GM23248 (cell line): Measurements from ENCODE around the gene CCDC124. TPM values are rescaled to one million over a fixed set of nuclear protein-coding genes. Genes with fewer than 3 reads are reported as not detected.

Experiments used
- DNase-seq: peaks from one replicate; pipeline ENCODE4 v3.0.0-alpha.2; 2015
- H2AFZ ChIP-seq: fragments of 200-600 bp; sonication (generic); 2 replicates; pipeline ENCODE4 v1.6.1; 2016; ENCODE audit warnings: antibody characterized with exemption
- H3F3A ChIP-seq: fragments of 200-600 bp; sonication (generic); 2 replicates; pipeline ENCODE4 v1.6.1; 2016; ENCODE audit warnings: mild to moderate bottlenecking, antibody characterized with exemption, mixed run types; ENCODE audit not compliant: insufficient read depth
- H3K27ac ChIP-seq: fragments of 200-600 bp; sonication (generic); 2 replicates; pipeline ENCODE4 v1.5.1; 2016; ENCODE audit warnings: mild to moderate bottlenecking
- H3K27me3 ChIP-seq: fragments of 200-600 bp; sonication (generic); replicated peaks from 2 replicates; pipeline ENCODE4 v1.6.1; 2016; ENCODE audit warnings: mild to moderate bottlenecking; ENCODE audit not compliant: insufficient read depth
- H3K36me3 ChIP-seq: fragments of 200-600 bp; sonication (generic); 2 replicates; pipeline ENCODE4 v1.6.1; 2016; ENCODE audit warnings: low read depth, mild to moderate bottlenecking
- H3K4me1 ChIP-seq: fragments of 200-600 bp; sonication (generic); 2 replicates; pipeline ENCODE4 v1.6.1; 2016; ENCODE audit warnings: mild to moderate bottlenecking; ENCODE audit not compliant: insufficient read depth
- H3K4me2 ChIP-seq: fragments of 200-600 bp; sonication (generic); one replicate; pipeline ENCODE4 v1.6.1; 2016; ENCODE audit warnings: mild to moderate bottlenecking; ENCODE audit not compliant: unreplicated experiment
- H3K4me3 ChIP-seq: fragments of 200-600 bp; sonication (generic); 2 replicates; pipeline ENCODE4 v1.5.1; 2016; ENCODE audit warnings: mild to moderate bottlenecking
- H3K79me2 ChIP-seq: fragments of 200-600 bp; sonication (generic); 2 replicates; pipeline ENCODE4 v1.6.1; 2016; ENCODE audit warnings: mild to moderate bottlenecking; ENCODE audit not compliant: insufficient read depth
- H3K9ac ChIP-seq: fragments of 200-600 bp; sonication (generic); 2 replicates; pipeline ENCODE4 v1.6.1; 2016; ENCODE audit warnings: mild to moderate bottlenecking
- H3K9me2 ChIP-seq: fragments of 200-600 bp; sonication (generic); 2 replicates; pipeline ENCODE4 v1.6.1; 2016; ENCODE audit warnings: mixed run types, mild to moderate bottlenecking, moderate library complexity; ENCODE audit not compliant: insufficient read depth
- H3K9me3 ChIP-seq: fragments of 200-600 bp; sonication (generic); one replicate; pipeline ENCODE4 v1.6.1; 2017; ENCODE audit warnings: low read depth
- H4K20me1 ChIP-seq: fragments of 200-600 bp; sonication (generic); 2 replicates; pipeline ENCODE4 v1.6.0; 2016; ENCODE audit not compliant: insufficient read depth
- EZH2 ChIP-seq: fragments of 200-600 bp; sonication (generic); IDR thresholded peaks from 2 replicates; pipeline ENCODE4 v1.6.1; 2018; ENCODE audit warnings: antibody characterized with exemption, mild to moderate bottlenecking; ENCODE audit not compliant: insufficient read depth, poor library complexity, severe bottlenecking
- EZH2phosphoT487 ChIP-seq: fragments of 200-600 bp; sonication (generic); IDR thresholded peaks from 2 replicates; pipeline ENCODE4 v1.6.1; 2018; ENCODE audit warnings: antibody characterized with exemption, moderate library complexity, mild to moderate bottlenecking, low read depth; ENCODE audit not compliant: insufficient read depth
- WGBS, 2 experiments: methylation state at CpG; one replicate each; pipeline ENCODE4 v1.1.6; 2015 to 2017; ENCODE audit warnings: low lambda C conversion rate in 2 of 2, low coverage in 1 of 2; ENCODE audit errors: missing lambda C conversion rate in 2 of 2; 5-methylcytosine and 5-hydroxymethylcytosine counted together
- in situ Hi-C: fragments of 300-500 bp; cut with MboI; formaldehyde crosslinking; loops from 2 replicates; pipeline ENCODE4 v1.15.0; 2020
- polyA plus RNA-seq: library from polyadenylated mRNA; unstranded; fragments of >200 nt; fragmentation: Nextera tagmentation; extraction: Ambion mirVana; gene quantifications from 2 replicates; pipeline ENCODE4 v1.2.1, GENCODE V29; 2016
- total RNA-seq: library from RNA; depleted of rRNA; stranded (reverse); fragments of >200 nt; shearing (Covaris generic); gene quantifications from 2 replicates; pipeline ENCODE4 v1.2.3, GENCODE V29; 2014

CCDC124 gene
- total and polyA plus RNA-seq, 2 experiments from 2014 or later: 29.6 to 125 TPM

DNA sequence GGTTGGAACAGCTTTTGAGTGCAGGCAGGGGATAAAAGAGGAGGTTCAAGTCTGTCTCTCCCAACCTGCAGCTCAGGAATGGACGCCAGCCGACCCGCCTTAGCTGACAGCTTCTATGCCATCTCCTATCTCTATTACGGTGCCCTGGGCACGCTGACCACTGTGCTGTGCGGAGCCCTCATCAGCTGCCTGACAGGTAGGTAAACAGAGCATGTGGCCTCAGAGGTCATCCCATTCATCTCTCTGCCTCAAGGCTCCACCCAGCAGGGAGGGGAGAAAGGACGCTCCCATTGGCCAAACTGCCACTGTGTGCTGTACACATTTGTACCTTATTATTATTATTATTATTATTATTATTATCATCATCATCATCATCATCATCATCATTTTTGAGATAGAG is 44.6 kb upstream of the CCDC124 start:
- in situ Hi-C loops: no loop called here
- 69 to 71% methylated on average over 7 of the region's 7 CpGs for WGBS, 2 experiments

DNA sequence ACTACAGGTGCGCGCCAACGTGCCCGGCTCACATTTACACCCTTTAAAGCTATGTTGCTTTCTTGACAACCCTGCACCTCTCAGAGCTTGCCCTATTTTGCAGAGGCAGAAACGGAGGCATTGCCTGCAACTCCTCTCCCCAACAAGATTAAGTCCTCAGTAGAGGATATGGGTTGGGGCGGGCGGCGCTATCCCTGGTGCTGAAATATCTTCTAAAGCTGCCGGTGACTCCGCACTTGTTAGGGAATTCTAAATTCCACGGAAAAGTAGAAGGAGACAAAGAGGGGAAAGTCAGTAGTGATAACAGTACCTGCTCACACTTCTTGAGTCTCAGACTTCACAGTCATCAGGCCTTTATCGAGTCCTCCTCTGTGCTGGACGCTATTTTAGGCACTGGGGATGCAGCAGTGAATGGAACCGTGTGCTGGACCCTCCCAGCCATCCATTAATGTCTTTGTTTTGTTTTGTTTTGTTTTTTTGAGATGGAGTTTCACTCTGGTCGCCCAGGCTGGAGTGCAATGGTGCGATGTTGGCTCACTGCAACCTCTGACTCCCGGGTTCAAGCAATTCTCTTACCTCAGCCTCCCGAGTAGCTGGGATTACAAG is 43.1 kb upstream of the CCDC124 start:
- H3F3A ChIP-seq: no peaks in the 10 kb centered on the region
- no peak overlapping the region for H3K27ac ChIP-seq
- no peak overlapping the region for H3K4me2 ChIP-seq
- H4K20me1 ChIP-seq: no peaks in the 10 kb centered on the region
- H2AFZ ChIP-seq: no peak overlapping the region
- H3K27me3 ChIP-seq: no peaks in the 10 kb centered on the region
- H3K9me3 ChIP-seq: no peaks in the 10 kb centered on the region
- 22 to 24% methylated on average over 18 of the region's 18 CpGs for WGBS, 2 experiments
- no peaks in the 10 kb centered on the region for H3K9me2 ChIP-seq
- H3K36me3 ChIP-seq: no peaks in the 10 kb centered on the region
- TF ChIP-seq EZH2: no peak
- no peak for TF ChIP-seq EZH2phosphoT487
- in situ Hi-C loops: no loop called here
- no peaks in the 10 kb centered on the region for H3K4me1 ChIP-seq
- peak; percentile 63 for DNase-seq
- no peak overlapping the region for H3K9ac ChIP-seq
- H3K79me2 ChIP-seq: no peaks in the 10 kb centered on the region
- no peak overlapping the region for H3K4me3 ChIP-seq

More for the DNA sequence above, 44.6 kb upstream of the CCDC124 start:
- no peak overlapping the region for H3K4me2 ChIP-seq
- no peak for TF ChIP-seq EZH2phosphoT487
- no peak for TF ChIP-seq EZH2
- H3K27me3 ChIP-seq: no peaks in the 10 kb centered on the region
- H3K4me1 ChIP-seq: no peaks in the 10 kb centered on the region
- H3K4me3 ChIP-seq: no peak overlapping the region
- no peaks in the 10 kb centered on the region for H3K9me3 ChIP-seq
- H3K36me3 ChIP-seq: no peaks in the 10 kb centered on the region
- DNase-seq: no peak
- no peaks in the 10 kb centered on the region for H3F3A ChIP-seq
- H3K27ac ChIP-seq: no peak overlapping the region
- no peaks in the 10 kb centered on the region for H3K9me2 ChIP-seq
- H3K9ac ChIP-seq: no peak overlapping the region
- H3K79me2 ChIP-seq: no peaks in the 10 kb centered on the region
- no peak overlapping the region for H2AFZ ChIP-seq
- H4K20me1 ChIP-seq: no peaks in the 10 kb centered on the region

DNA sequence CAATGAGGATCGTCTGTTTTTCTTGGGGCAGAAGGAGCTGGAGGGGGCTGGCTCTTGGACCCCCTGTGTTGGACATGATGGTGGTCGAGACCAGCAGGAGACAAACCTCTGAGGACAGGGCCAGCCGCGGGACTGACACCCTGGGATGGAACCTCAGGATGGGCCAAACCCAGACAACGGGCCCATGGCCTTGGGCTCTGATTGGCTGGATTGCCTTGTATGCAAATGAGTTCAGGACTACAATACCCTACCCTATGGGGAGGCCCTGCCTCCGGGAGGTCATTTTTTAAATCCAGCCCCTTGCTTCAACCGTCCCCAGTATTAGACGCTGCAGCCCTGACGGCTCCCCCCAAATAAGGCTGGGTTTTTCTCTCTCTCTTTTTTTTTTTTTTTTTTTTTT is 39.0 kb upstream of the CCDC124 start:
- Histone ChIP-seq H3K4me1 (no peaks in the 10 kb centered on the region), H3K36me3 (no peaks in the 10 kb centered on the region), H3K79me2 (no peaks in the 10 kb centered on the region), H4K20me1 (no peaks in the 10 kb centered on the region), H3K27ac (no peak overlapping the region), H3K27me3 (peaks cover 9% of the 10 kb centered on the region; the same call in 1 of the 2 replicates), H2AFZ (no peak overlapping the region), H3K9me2 (no peaks in the 10 kb centered on the region), H3K9ac (no peak overlapping the region), H3K9me3 (no peaks in the 10 kb centered on the region), H3K4me2 (no peak overlapping the region), H3K4me3 (no peak overlapping the region), H3F3A (no peaks in the 10 kb centered on the region)
- in situ Hi-C loops: no loop called here
- TF ChIP-seq EZH2phosphoT487: no peak
- no peak for TF ChIP-seq EZH2
- no peak for DNase-seq
- WGBS, 2 experiments: 60 to 61% methylated on average over 9 of the region's 9 CpGs

DNA sequence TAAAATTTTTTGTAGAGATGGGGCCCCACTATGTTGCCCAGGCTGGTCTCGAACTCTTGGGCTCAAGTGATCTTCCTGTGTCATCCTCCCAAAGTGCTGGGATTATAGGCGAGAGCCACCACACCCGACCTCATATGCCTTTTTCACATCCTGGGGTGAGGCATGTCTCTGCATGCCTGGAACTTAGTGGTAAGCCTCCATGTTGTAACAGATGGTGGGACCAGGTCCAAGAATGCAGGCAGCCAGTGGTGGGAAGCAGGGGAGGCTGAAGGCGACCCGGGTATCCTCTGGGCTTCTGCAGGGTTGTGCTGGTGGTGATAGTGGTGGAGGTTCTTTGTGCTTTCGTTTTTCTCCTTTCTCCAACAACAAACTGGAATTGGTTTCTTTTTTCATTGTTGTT is 30.1 kb upstream of the CCDC124 start:
- no peaks in the 10 kb centered on the region for H3K4me1 ChIP-seq
- no peak overlapping the region for H3K27ac ChIP-seq
- H3F3A ChIP-seq: 0 out of 2 replicates have a peak, but pooled peaks cover 3% of the 10 kb centered on the region
- H3K36me3 ChIP-seq: no peaks in the 10 kb centered on the region
- no peaks in the 10 kb centered on the region for H3K9me2 ChIP-seq
- H3K9me3 ChIP-seq: no peaks in the 10 kb centered on the region
- H2AFZ ChIP-seq: no peak overlapping the region
- TF ChIP-seq EZH2phosphoT487 (no peak), EZH2 (no peak)
- in situ Hi-C loops: no loop called here
- DNase-seq: peak; percentile 43
- H3K27me3 ChIP-seq: peaks cover 5% of the 10 kb centered on the region; the same call in 1 of the 2 replicates
- H4K20me1 ChIP-seq: no peaks in the 10 kb centered on the region
- WGBS, 2 experiments: 20 to 21% methylated on average over 6 of the region's 6 CpGs
- no peak overlapping the region for H3K9ac ChIP-seq
- no peaks in the 10 kb centered on the region for H3K79me2 ChIP-seq
- H3K4me3 ChIP-seq: no peak overlapping the region
- no peak overlapping the region for H3K4me2 ChIP-seq

DNA sequence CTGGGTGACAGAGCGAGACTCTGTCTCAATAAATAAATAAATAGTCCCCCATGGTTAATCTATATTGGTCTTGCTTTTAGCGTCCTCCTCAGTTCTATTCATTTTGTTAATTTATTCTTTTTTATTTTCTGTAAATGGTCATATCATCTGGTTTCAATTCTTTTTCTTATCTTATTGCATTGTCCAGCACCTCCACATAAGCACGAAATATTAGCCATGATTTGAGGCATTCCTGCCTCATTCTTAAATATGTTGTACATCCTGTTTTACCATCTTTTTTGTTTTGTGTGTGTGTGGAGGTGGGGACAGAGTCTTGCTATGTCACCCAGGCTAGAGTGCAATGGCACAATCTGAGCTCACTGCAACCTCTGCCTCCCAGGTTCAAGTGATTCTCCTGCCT is 24.6 kb upstream of the CCDC124 start:
- no peaks in the 10 kb centered on the region for H4K20me1 ChIP-seq
- H3K4me3 ChIP-seq: no peak overlapping the region
- DNase-seq: no peak
- no peaks in the 10 kb centered on the region for H3K4me1 ChIP-seq
- WGBS, 2 experiments: 69 to 73% methylated on average over 3 of the region's 3 CpGs
- no peak overlapping the region for H3K4me2 ChIP-seq
- no peak overlapping the region for H2AFZ ChIP-seq
- H3K9ac ChIP-seq: no peak overlapping the region
- no peak for TF ChIP-seq EZH2phosphoT487
- no peak for TF ChIP-seq EZH2
- in situ Hi-C loops: no loop called here
- no peaks in the 10 kb centered on the region for H3K27me3 ChIP-seq
- no peaks in the 10 kb centered on the region for H3K36me3 ChIP-seq
- H3K9me3 ChIP-seq: no peaks in the 10 kb centered on the region
- H3K79me2 ChIP-seq: no peaks in the 10 kb centered on the region
- H3K27ac ChIP-seq: no peak overlapping the region
- 0 out of 2 replicates have a peak, but pooled peaks cover 3% of the 10 kb centered on the region for H3F3A ChIP-seq
- H3K9me2 ChIP-seq: no peaks in the 10 kb centered on the region
